Left lung (tissue), 10 donors: ENCODE measurements around the gene GCFC2. TPM values are rescaled to one million over a fixed set of nuclear protein-coding genes. Genes with fewer than 3 reads are reported as not detected.

ENCODE experiments used
- ATAC-seq: fragments of 200-7000 bp; cut with Tn5 transposase; one replicate; pipeline ENCODE4 v1.9.1; 2020; ENCODE audit warnings: moderate library complexity
- DNase-seq, 4 donors: peaks; one replicate each; pipeline ENCODE4 v3.0.0-alpha.2; 2013 to 2020
- H3K27ac ChIP-seq, 2 donors: fragments of 200-600 bp; sonication (generic) in 1 of 2; one replicate each; pipeline versions ENCODE4 v1.5.0 to v1.8.0; 2020 to 2021
- H3K27me3 ChIP-seq, 2 donors: fragments of 200-600 bp; sonication (generic) in 1 of 2; one replicate each; pipeline versions ENCODE4 v1.5.0 to v1.8.0; 2020 to 2021
- H3K36me3 ChIP-seq, 2 donors: fragments of 200-600 bp; sonication (generic) in 1 of 2; one replicate each; pipeline versions ENCODE4 v1.5.0 to v1.8.0; 2020 to 2021
- H3K4me1 ChIP-seq, 2 donors: fragments of 200-600 bp; one replicate each; pipeline ENCODE4 v1.8.0; 2021
- H3K4me3 ChIP-seq, 2 donors: fragments of 200-600 bp; sonication (generic) in 1 of 2; one replicate each; pipeline versions ENCODE4 v1.5.0 to v1.8.0; 2020 to 2021; ENCODE audit warnings: mild to moderate bottlenecking in 1 of 2
- H3K9me3 ChIP-seq, 2 donors: fragments of 200-600 bp; sonication (generic) in 1 of 2; one replicate each; pipeline versions ENCODE4 v1.5.0 to v1.8.0; 2020 to 2021
- CTCF ChIP-seq, 2 donors: fragments of 200-600 bp; sonication (generic) in 1 of 2; IDR thresholded peaks; one replicate each; pipeline versions ENCODE4 v1.5.0 to v1.8.0; 2021; ENCODE audit warnings: antibody characterized with exemption in 2 of 2
- intact Hi-C, 2 donors: fragments of 100-400 bp; cut with DNase I; formaldehyde crosslinking; loops; one replicate each; pipeline versions ENCODE4 v1.11.2 to v1.14.2; 2022
- polyA plus RNA-seq, 6 donors: library from polyadenylated mRNA; unstranded; fragments of 120-200 nt; gene quantifications; one replicate each; pipeline ENCODE4 v1.2.1, GENCODE V29; 2013; ENCODE audit not compliant: insufficient read length in 6 of 6
- total RNA-seq, 2 donors: library from RNA; stranded (reverse); fragmentation: NEBNext Ultra II Directional; extraction: Animal tissue kit (Norgen Biotek cat#: 25700); gene quantifications; one replicate each; pipeline ENCODE4 v1.2.1, GENCODE V29; 2021
- donor health status: DM: no; HTN: yes; CAD: no.
- donor health status: DM: no; HTN: no; CAD: no.

Gene GCFC2
- total and polyA plus RNA-seq, 8 donors = 10.4 to 48.8 (median 45.2) TPM

- no peak for TF ChIP-seq CTCF (IDR thresholded peaks at IDR 0.05)
- H3K4me1 ChIP-seq = no peaks in the 10 kb centered on the region
- no peaks in the 10 kb centered on the region for H3K27me3 ChIP-seq
- no peak for DNase-seq
- no peak overlapping the region for H3K4me3 ChIP-seq
- no peaks in the 10 kb centered on the region for H3K36me3 ChIP-seq
- ATAC-seq = no peak
- no peaks in the 10 kb centered on the region for H3K9me3 ChIP-seq
- intact Hi-C loops = no loop called here
- no peak overlapping the region for H3K27ac ChIP-seq
Measured at GRCh38 chr2:75622500-75622899, 88.2 kb downstream of the GCFC2 start.

- Histone ChIP-seq H3K4me3 (no peak overlapping the region), H3K27ac (no peak overlapping the region), H3K36me3 (no peaks in the 10 kb centered on the region), H3K9me3 (peaks cover 0 to 3% of the 10 kb centered on the region in 2 donors), H3K4me1 (no peaks in the 10 kb centered on the region), H3K27me3 (no peaks in the 10 kb centered on the region)
- TF ChIP-seq CTCF (IDR thresholded peaks at IDR 0.05) = no peak
- intact Hi-C loops = no loop called here
- ATAC-seq (no peak), DNase-seq (no peak)
Measured at GRCh38 chr2:75621228-75621627, 89.5 kb downstream of the GCFC2 start.

GRCh38 chr2:75619956-75620740 is 90.6 kb downstream of the GCFC2 start:
- Histone ChIP-seq H3K27me3 (no peaks in the 10 kb centered on the region), H3K9me3 (peaks cover 0 to 3% of the 10 kb centered on the region in 2 donors), H3K27ac (no peak overlapping the region), H3K36me3 (no peaks in the 10 kb centered on the region), H3K4me3 (no peak overlapping the region), H3K4me1 (no peaks in the 10 kb centered on the region)
- intact Hi-C loops = loop anchor here in 1 of 2 donors (10.0 kb wide), 1 partner anchor 155 kb away; no protein-coding TSS in a partner anchor
- TF ChIP-seq CTCF (IDR thresholded peaks at IDR 0.05) = no peak
- no peak for ATAC-seq
- DNase-seq = no peak

- TF ChIP-seq CTCF (IDR thresholded peaks at IDR 0.05) = no peak
- no peak for ATAC-seq
- H3K4me1 ChIP-seq = no peaks in the 10 kb centered on the region
Measured at GRCh38 chr2:75616933-75617332, 93.8 kb downstream of the GCFC2 start.

GRCh38 chr2:75616406-75616805 is 94.3 kb downstream of the GCFC2 start:
- no peak overlapping the region for H3K4me3 ChIP-seq
- H3K36me3 ChIP-seq = no peaks in the 10 kb centered on the region
- ATAC-seq (no peak), DNase-seq (no peak)
- TF ChIP-seq CTCF (IDR thresholded peaks at IDR 0.05) = no peak
- no peaks in the 10 kb centered on the region for H3K27me3 ChIP-seq
- peaks cover 0 to 3% of the 10 kb centered on the region in 2 donors for H3K9me3 ChIP-seq
- no peaks in the 10 kb centered on the region for H3K4me1 ChIP-seq
- no peak overlapping the region for H3K27ac ChIP-seq
- intact Hi-C loops = loop anchor here in 1 of 2 donors (10.0 kb wide), 1 partner anchor 152 kb away; no protein-coding TSS in a partner anchor

More at GRCh38 chr2:75616933-75617332, 93.8 kb downstream of the GCFC2 start:
- intact Hi-C loops = loop anchor here in 1 of 2 donors (10.0 kb wide), 1 partner anchor 152 kb away; no protein-coding TSS in a partner anchor
- no peaks in the 10 kb centered on the region for H3K36me3 ChIP-seq
- peaks cover 0 to 3% of the 10 kb centered on the region in 2 donors for H3K9me3 ChIP-seq
- no peak for DNase-seq
- no peaks in the 10 kb centered on the region for H3K27me3 ChIP-seq
- H3K4me3 ChIP-seq = no peak overlapping the region
- H3K27ac ChIP-seq = no peak overlapping the region
